Measurements from ENCODE around the gene STAP2.

Gene STAP2

GRCh38 chr19:4370418-4371041, 31.9 kb upstream of the STAP2 start:
- no peak for DNase-seq

- peak; percentile 9 for DNase-seq
Observed at GRCh38 chr19:4369888-4370260, 31.2 kb upstream of the STAP2 start.

GRCh38 chr19:4369109-4369887, 30.7 kb upstream of the STAP2 start:
- DNase-seq = no peak

GRCh38 chr19:4368128-4368820, 29.6 kb upstream of the STAP2 start:
- no peak for DNase-seq

GRCh38 chr19:4367781-4368127, 29.1 kb upstream of the STAP2 start:
- DNase-seq = no peak

GRCh38 chr19:4367336-4367723, 28.7 kb upstream of the STAP2 start:
- DNase-seq = no peak

- DNase-seq = no peak
Observed at GRCh38 chr19:4366666-4367335, 28.2 kb upstream of the STAP2 start.

GRCh38 chr19:4365791-4366665, 27.4 kb upstream of the STAP2 start:
- no peak for DNase-seq

- no peak for DNase-seq
Observed at GRCh38 chr19:4365341-4365740, 26.7 kb upstream of the STAP2 start.

GRCh38 chr19:4363571-4364304, 25.1 kb upstream of the STAP2 start:
- no peak for DNase-seq

GRCh38 chr19:4362831-4363545, 24.4 kb upstream of the STAP2 start:
- DNase-seq = no peak

- no peak for DNase-seq
Observed at GRCh38 chr19:4362101-4362828, 23.6 kb upstream of the STAP2 start.

GRCh38 chr19:4361152-4362046, 22.8 kb upstream of the STAP2 start:
- DNase-seq = no peak

GRCh38 chr19:4360641-4361151, 22.1 kb upstream of the STAP2 start:
- DNase-seq = no peak

GRCh38 chr19:4360081-4360569, 21.5 kb upstream of the STAP2 start:
- DNase-seq = no peak

GRCh38 chr19:4359627-4360000, 21.0 kb upstream of the STAP2 start:
- no peak for DNase-seq

GRCh38 chr19:4358709-4359626, 20.3 kb upstream of the STAP2 start:
- DNase-seq = no peak

- DNase-seq = no peak
Observed at GRCh38 chr19:4357921-4358326, 19.3 kb upstream of the STAP2 start.

Measured in NCI-H524 treated with DMSO at 0.1 percent for 48 hours (cell line).